ENCODE results near the gene CMTR1. TPM values are rescaled to one million over a fixed set of nuclear protein-coding genes. Genes with fewer than 3 reads are reported as not detected.

Gene CMTR1
- total RNA-seq, 1 experiment from 2014 or later: 34.8 TPM

- no CpG with 5 or more reads among the region's 8 CpGs for WGBS (ENCODE audit: extremely low coverage, insufficient read length, low lambda C conversion rate)
- Mint-ChIP-seq H3K9me3 (no peaks in the 10 kb centered on the region), H3K36me3 (ENCODE audit: insufficient read depth in 1 of 3, low read depth in 3 of 3) (peaks cover 1 to 14% (median 9%) of the 10 kb centered on the region in 3 experiments; a peak in 4 of 7 replicates), H3K27ac (0 out of 7 replicates have a peak overlapping the region, but pooled peaks of 1 of the 3 experiments have one; percentile 34), H3K4me3 (no peak overlapping the region), H3K27me3 (ENCODE audit: low read depth) (no peaks in the 10 kb centered on the region; the same call in none of the 2 replicates), H3K4me1 (peaks cover 24 to 46% of the 10 kb centered on the region in 2 experiments)
- H3T11ph ChIP-seq (ENCODE audit: low read length): no peak overlapping the region
- no peak overlapping the region for H2BK5ac ChIP-seq (ENCODE audit: insufficient read length, low read length)
- no peaks in the 10 kb centered on the region for H3K9me3 ChIP-seq (ENCODE audit: control insufficient read depth, low read depth, low read length)
- H2BK20ac ChIP-seq (ENCODE audit: low read depth, low read length, poor library complexity, severe bottlenecking): no peak overlapping the region
- no peaks in the 10 kb centered on the region for H3K23me2 ChIP-seq (ENCODE audit: insufficient read length, low read depth, low read length, poor library complexity, severe bottlenecking)
- no peak overlapping the region for H4K5ac ChIP-seq (ENCODE audit: insufficient read length, low read depth, low read length)
- no peak for TF ChIP-seq CTCF (conservative IDR thresholded peaks at IDR 0.05)
- H3K79me2 ChIP-seq (ENCODE audit: insufficient read depth, low read length): no peaks in the 10 kb centered on the region
- no peak overlapping the region for H2BK12ac ChIP-seq (ENCODE audit: insufficient read length, low read depth, low read length)
- H3K4me1 ChIP-seq (ENCODE audit: insufficient read depth, low read length): no peaks in the 10 kb centered on the region
- no peak overlapping the region for H2BK15ac ChIP-seq (ENCODE audit: low read depth, low read length)
- no peak overlapping the region for H4K8ac ChIP-seq (replicated peaks; ENCODE audit: insufficient read length, low read depth, low read length)
- no peak overlapping the region for H2AFZ ChIP-seq (ENCODE audit: low read length)
- H3K27ac ChIP-seq (ENCODE audit: insufficient read length, low read depth, low read length): no peak overlapping the region
- no peak overlapping the region for H3K56ac ChIP-seq (ENCODE audit: insufficient read length, low read depth, low read length)
- H4K91ac ChIP-seq (ENCODE audit: insufficient read length, low read depth, low read length): no peak overlapping the region
- no peak overlapping the region for H3K4ac ChIP-seq (ENCODE audit: low read depth, low read length)
- no peak overlapping the region for H2BK120ac ChIP-seq (ENCODE audit: low read depth, low read length, poor library complexity, severe bottlenecking)
- H3K14ac ChIP-seq (ENCODE audit: insufficient read depth, low read length): no peak overlapping the region
- H3K23ac ChIP-seq (ENCODE audit: insufficient read length, low read depth, low read length): no peak overlapping the region
- no peaks in the 10 kb centered on the region for H3K27me3 ChIP-seq (ENCODE audit: insufficient read depth, low read length)
- no peaks in the 10 kb centered on the region for H3K79me1 ChIP-seq (ENCODE audit: insufficient read depth, low read depth, low read length, poor library complexity, severe bottlenecking)
- no peak overlapping the region for H3K4me2 ChIP-seq (ENCODE audit: insufficient read depth, insufficient read length, low read length)
- H2AK5ac ChIP-seq (ENCODE audit: insufficient read length, low read length): no peak overlapping the region
- H4K20me1 ChIP-seq (ENCODE audit: control insufficient read depth, insufficient read depth, insufficient read length): no peaks in the 10 kb centered on the region
- no peak overlapping the region for H3K9ac ChIP-seq (ENCODE audit: extremely low read depth, insufficient read length, low read length)
- DNase-seq: no peak
- H3K18ac ChIP-seq (ENCODE audit: insufficient read length, low read depth, low read length): no peak overlapping the region
Measured at GRCh38 chr6:37486121-37486839, 53.3 kb downstream of the CMTR1 start.

Data from H9 (cell line).